ENCODE data around the gene MAP7D3.

The MAP7D3 gene

DNA sequence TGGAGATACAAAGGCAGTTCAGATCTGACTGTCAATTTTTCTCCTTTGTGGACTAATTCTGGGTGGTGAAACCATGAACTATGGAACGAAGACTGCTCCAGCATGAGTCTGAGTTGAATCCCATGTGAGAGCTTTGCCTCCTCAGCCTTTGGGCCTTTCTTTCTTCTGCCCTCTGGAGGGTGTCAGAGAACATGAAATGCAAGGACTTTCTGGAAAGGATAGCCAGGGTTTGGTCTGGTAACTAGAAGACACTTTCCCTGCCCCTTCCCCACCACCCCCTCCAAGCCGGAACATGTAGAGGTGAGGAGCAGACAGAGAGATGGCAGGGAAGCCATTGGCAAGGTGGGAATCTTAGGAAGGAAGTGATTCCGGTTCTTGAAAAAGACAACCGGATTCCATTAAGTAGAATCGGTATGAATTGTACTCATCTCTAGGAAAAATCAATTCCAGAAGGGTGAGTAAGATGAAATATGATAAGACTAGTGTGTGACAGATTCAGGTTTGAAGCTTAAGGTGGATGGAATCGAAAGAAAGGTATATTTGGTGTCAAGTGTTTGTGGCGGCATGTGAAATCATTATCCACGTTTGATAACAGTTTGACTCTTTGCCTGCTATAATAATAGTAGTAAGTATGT is 84.9 kb downstream of the MAP7D3 start:
- Histone ChIP-seq H3K9me3 (ENCODE audit: control insufficient read depth, low read length) (no peaks in the 10 kb centered on the region), H3K27me3 (ENCODE audit: control insufficient read depth, insufficient read depth, low read length) (no peaks in the 10 kb centered on the region), H3K36me3 (ENCODE audit: control insufficient read depth, insufficient read depth, low read length) (no peaks in the 10 kb centered on the region), H3K4me1 (ENCODE audit: control insufficient read depth, insufficient read depth, low read length) (peaks cover 8% of the 10 kb centered on the region), H3K4me3 (ENCODE audit: low read length) (no peak overlapping the region), H3K9ac (ENCODE audit: low read length) (no peak overlapping the region)

DNA sequence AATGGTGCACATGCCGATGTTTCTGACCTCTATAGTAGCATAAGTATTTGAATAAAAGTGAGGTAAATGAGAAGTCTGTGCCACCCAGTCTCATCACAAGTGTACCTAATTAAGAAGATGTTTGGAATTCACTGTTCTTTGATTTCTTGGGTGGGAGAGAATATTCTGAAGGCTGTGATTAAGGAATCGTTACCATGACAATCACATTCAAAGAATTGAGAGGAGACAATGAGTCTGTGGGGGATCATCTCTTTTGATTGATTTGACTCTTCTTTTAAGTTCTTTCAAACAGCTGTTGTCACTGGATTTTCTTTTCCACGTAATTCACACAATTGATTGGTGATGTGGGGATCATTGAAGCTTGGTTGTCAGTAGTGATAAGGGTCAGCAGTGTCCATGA is 85.8 kb downstream of the MAP7D3 start:
- no peaks in the 10 kb centered on the region for H3K27me3 ChIP-seq (ENCODE audit: control insufficient read depth, insufficient read depth, low read length)
- no peak overlapping the region for H3K9ac ChIP-seq (ENCODE audit: low read length)
- no peaks in the 10 kb centered on the region for H3K36me3 ChIP-seq (ENCODE audit: control insufficient read depth, insufficient read depth, low read length)
- H3K9me3 ChIP-seq (ENCODE audit: control insufficient read depth, low read length), result no peaks in the 10 kb centered on the region
- peaks cover 6% of the 10 kb centered on the region for H3K4me1 ChIP-seq (ENCODE audit: control insufficient read depth, insufficient read depth, low read length)
- no peak overlapping the region for H3K4me3 ChIP-seq (ENCODE audit: low read length)

DNA sequence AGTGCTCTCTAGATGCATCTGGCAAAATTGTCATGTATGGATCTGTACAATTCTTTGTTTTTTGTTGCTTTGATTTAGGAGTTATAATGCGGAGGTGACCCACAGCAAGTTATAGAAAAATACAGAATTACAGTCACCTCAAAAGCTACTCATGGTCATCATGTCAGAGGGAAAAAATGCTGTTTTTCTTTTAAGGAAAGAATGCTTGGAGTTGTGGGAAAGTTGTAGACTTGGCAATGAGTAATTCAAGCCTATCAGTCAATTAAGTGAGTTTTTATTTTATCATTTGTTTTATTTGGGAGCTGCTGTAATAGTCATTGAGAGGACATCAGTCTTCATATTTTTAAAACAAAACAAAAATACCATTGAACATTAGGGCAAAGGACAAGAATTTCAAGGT is 87.5 kb downstream of the MAP7D3 start:
- Histone ChIP-seq H3K4me1 (ENCODE audit: control insufficient read depth, insufficient read depth, low read length) (no peaks in the 10 kb centered on the region), H3K4me3 (ENCODE audit: low read length) (no peak overlapping the region)

More for the DNA sequence above, 87.5 kb downstream of the MAP7D3 start:
- Histone ChIP-seq H3K27me3 (ENCODE audit: control insufficient read depth, insufficient read depth, low read length) (no peaks in the 10 kb centered on the region), H3K9ac (ENCODE audit: low read length) (no peak overlapping the region), H3K9me3 (ENCODE audit: control insufficient read depth, low read length) (no peaks in the 10 kb centered on the region), H3K36me3 (ENCODE audit: control insufficient read depth, insufficient read depth, low read length) (no peaks in the 10 kb centered on the region)

Measured in mucosa of stomach (tissue), 1 donor.